CD14-positive monocyte (primary cell): ENCODE measurements around the gene SFT2D3. TPM values are rescaled to one million over a fixed set of nuclear protein-coding genes. Genes with fewer than 3 reads are reported as not detected.

ENCODE experiments used
- DNase-seq, 3 donors: peaks; one replicate each; pipeline ENCODE4 v3.0.0-alpha.2; 2011 to 2022
- H2AFZ ChIP-seq: 2 replicates; pipeline ENCODE4 v1.6.0; 2012; ENCODE audit warnings: mild to moderate bottlenecking, low read depth, low read length, inconsistent platforms; ENCODE audit not compliant: insufficient read depth, poor library complexity, severe bottlenecking
- H3K27ac ChIP-seq, 2 donors: 1 replicate in 1 of 2; 2 replicates in 1 of 2; pipeline ENCODE4 v1.5.1; 2012 to 2013; ENCODE audit warnings: low read length in 2 of 2, control low read depth in 1 of 2, inconsistent platforms in 1 of 2, low read depth in 1 of 2, mild to moderate bottlenecking in 1 of 2
- H3K27me3 ChIP-seq, 2 donors: one replicate each; pipeline versions ENCODE4 v1.6.0 to v1.6.1; 2011 to 2013; ENCODE audit warnings: low read length in 2 of 2; ENCODE audit not compliant: control insufficient read depth in 2 of 2, insufficient read depth in 2 of 2
- H3K36me3 ChIP-seq, 2 donors: replicated peaks in 1 of 2; 1 replicate in 1 of 2; 2 replicates in 1 of 2; pipeline versions ENCODE4 v1.5.1 to v1.6.1; 2012 to 2013; ENCODE audit warnings: low read length in 2 of 2, control low read depth in 1 of 2, inconsistent platforms in 1 of 2, mild to moderate bottlenecking in 1 of 2; ENCODE audit not compliant: insufficient read depth in 2 of 2, control insufficient read depth in 1 of 2
- H3K4me1 ChIP-seq, 2 donors: 1 replicate in 1 of 2; 2 replicates in 1 of 2; pipeline versions ENCODE4 v1.5.1 to v1.6.1; 2012 to 2013; ENCODE audit warnings: low read length in 2 of 2, control low read depth in 1 of 2, inconsistent platforms in 1 of 2, mild to moderate bottlenecking in 1 of 2, moderate library complexity in 1 of 2; ENCODE audit not compliant: insufficient read depth in 2 of 2, control insufficient read depth in 1 of 2
- H3K4me2 ChIP-seq: replicated peaks from 2 replicates; pipeline ENCODE3; 2012; ENCODE audit warnings: low read length, moderate library complexity, mild to moderate bottlenecking; ENCODE audit not compliant: poor library complexity, severe bottlenecking; ENCODE audit errors: extremely low read depth
- H3K4me3 ChIP-seq, 3 experiments: fragments of 200-600 bp in 1 of 3; sonication (generic) in 1 of 3; replicated peaks in 1 of 3; 1 replicate in 2 of 3; 2 replicates in 1 of 3; pipeline ENCODE4 v1.5.1; 2011 to 2013; ENCODE audit warnings: low read length in 3 of 3, mild to moderate bottlenecking in 3 of 3, control low read depth in 2 of 3, low read depth in 2 of 3, inconsistent platforms in 1 of 3, moderate library complexity in 1 of 3
- H3K79me2 ChIP-seq: 2 replicates; pipeline ENCODE4 v1.6.0; 2012; ENCODE audit warnings: mild to moderate bottlenecking, control low read depth, inconsistent platforms, low read length, moderate library complexity; ENCODE audit not compliant: insufficient read depth
- H3K9ac ChIP-seq: 2 replicates; pipeline ENCODE4 v1.6.0; 2017; ENCODE audit warnings: low read length, mild to moderate bottlenecking; ENCODE audit not compliant: insufficient read depth, poor library complexity, severe bottlenecking
- H3K9me3 ChIP-seq, 2 donors: replicated peaks in 1 of 2; 1 replicate in 1 of 2; 2 replicates in 1 of 2; pipeline versions ENCODE4 v1.5.1 to v1.6.1; 2012 to 2013; ENCODE audit warnings: low read length in 2 of 2, control low read depth in 1 of 2; ENCODE audit not compliant: control insufficient read depth in 1 of 2, insufficient read depth in 1 of 2
- H4K20me1 ChIP-seq: 2 replicates; pipeline ENCODE4 v1.6.0; 2012; ENCODE audit warnings: mild to moderate bottlenecking, low read length, control low read depth, moderate library complexity; ENCODE audit not compliant: insufficient read depth
- H3K27ac Mint-ChIP-seq, 7 donors: one replicate each; pipeline ENCODE4 v1.8.0; 2020; ENCODE audit warnings: mild to moderate bottlenecking in 7 of 7, mixed read lengths in 7 of 7, moderate library complexity in 6 of 7, inconsistent platforms in 2 of 7
- H3K27me3 Mint-ChIP-seq, 3 donors: one replicate each; pipeline ENCODE4 v1.8.0; 2021 to 2022; ENCODE audit warnings: low read depth in 3 of 3, mild to moderate bottlenecking in 3 of 3, mixed read lengths in 3 of 3, moderate library complexity in 3 of 3, inconsistent platforms in 1 of 3
- H3K36me3 Mint-ChIP-seq, 2 donors: one replicate each; pipeline ENCODE4 v1.8.0; 2020; ENCODE audit warnings: mixed read lengths in 2 of 2, inconsistent platforms in 1 of 2, mild to moderate bottlenecking in 1 of 2
- H3K4me1 Mint-ChIP-seq: one replicate; pipeline ENCODE4 v1.8.0; 2020; ENCODE audit warnings: mild to moderate bottlenecking, mixed read lengths
- H3K4me3 Mint-ChIP-seq, 2 donors: one replicate each; pipeline ENCODE4 v1.8.0; 2020; ENCODE audit warnings: mild to moderate bottlenecking in 2 of 2, mixed read lengths in 2 of 2, moderate library complexity in 1 of 2
- H3K9me3 Mint-ChIP-seq, 7 donors: one replicate each; pipeline ENCODE4 v1.8.0; 2020 to 2022; ENCODE audit warnings: mixed read lengths in 7 of 7, mild to moderate bottlenecking in 6 of 7, moderate library complexity in 6 of 7, inconsistent platforms in 2 of 7
- CTCF ChIP-seq: fragments of 200-600 bp; IDR thresholded peaks from one replicate; pipeline ENCODE4 v1.8.0; 2022; ENCODE audit warnings: antibody characterized with exemption, mild to moderate bottlenecking
- WGBS: methylation state at CpG from one replicate; pipeline ENCODE4 v1.1.5; 2013; ENCODE audit warnings: missing lambda C conversion rate; ENCODE audit not compliant: insufficient coverage; 5-methylcytosine and 5-hydroxymethylcytosine counted together
- intact Hi-C, 2 donors: fragments of 100-400 bp; cut with micrococcal nuclease; formaldehyde crosslinking; loops; one replicate each; pipeline versions ENCODE4 v1.15.0 to v1.15.1; 2023
- polyA plus RNA-seq, 3 donors: library from polyadenylated mRNA; depleted of rRNA in 1 of 3; unstranded in 2 of 3; stranded (reverse) in 1 of 3; fragments of 300-500 nt in 2 of 3; fragments of >200 nt in 1 of 3; fragmentation: Illumina TruSeq in 2 of 3; gene quantifications; 1 replicate in 2 of 3; 2 replicates in 1 of 3; pipeline ENCODE4 v1.2.3, GENCODE V29; 2012 to 2021

The SFT2D3 gene
- polyA plus RNA-seq, 3 donors: 3.8 to 4.9 TPM; not detected in 1

GRCh38 chr2:127664895-127665225 is 36.4 kb upstream of the SFT2D3 start:
- Histone ChIP-seq H3K79me2 (no peaks in the 10 kb centered on the region), H3K4me3 (no peak overlapping the region), H3K4me1 (no peaks in the 10 kb centered on the region), H4K20me1 (no peaks in the 10 kb centered on the region), H3K9me3 (peaks cover 5 to 7% of the 10 kb centered on the region in 2 donors), H3K27ac (no peak overlapping the region), H3K36me3 (no peaks in the 10 kb centered on the region), H3K27me3 (peaks cover 36 to 52% of the 10 kb centered on the region in 2 donors), H3K4me2 (no peak overlapping the region), H2AFZ (no peak overlapping the region), H3K9ac (no peak overlapping the region)
- peaks cover 47 to 69% (median 59%) of the 10 kb centered on the region in 3 donors for H3K27me3 Mint-ChIP-seq
- no peak for DNase-seq
- 95% methylated on average over 6 of the region's 6 CpGs for WGBS
- H3K4me1 Mint-ChIP-seq: peaks cover 4% of the 10 kb centered on the region
- peaks cover 0 to 12% (median 4%) of the 10 kb centered on the region in 7 donors for H3K9me3 Mint-ChIP-seq
- intact Hi-C loops: no loop called here
- peak overlapping the region in 1 of 2 donors; percentile 8 for H3K4me3 Mint-ChIP-seq
- TF ChIP-seq CTCF: no peak
- H3K27ac Mint-ChIP-seq: peak overlapping the region in 1 of 7 donors; percentile 41
- H3K36me3 Mint-ChIP-seq: peaks cover 0 to 3% of the 10 kb centered on the region in 2 donors

GRCh38 chr2:127665267-127665893 is 35.9 kb upstream of the SFT2D3 start:
- TF ChIP-seq CTCF: no peak
- Histone ChIP-seq H3K4me2 (no peak overlapping the region), H3K4me3 (no peak overlapping the region), H3K27me3 (peaks cover 36 to 52% of the 10 kb centered on the region in 2 donors), H3K9ac (no peak overlapping the region), H2AFZ (no peak overlapping the region), H3K36me3 (no peaks in the 10 kb centered on the region), H3K79me2 (no peaks in the 10 kb centered on the region), H3K9me3 (peaks cover 0 to 7% of the 10 kb centered on the region in 2 donors), H4K20me1 (no peaks in the 10 kb centered on the region), H3K4me1 (no peaks in the 10 kb centered on the region), H3K27ac (no peak overlapping the region)
- no peak for DNase-seq
- no CpG with 5 or more reads among the region's 8 CpGs for WGBS
- peaks cover 0 to 7% (median 0%) of the 10 kb centered on the region in 7 donors for H3K9me3 Mint-ChIP-seq
- peaks cover 50 to 73% (median 63%) of the 10 kb centered on the region in 3 donors for H3K27me3 Mint-ChIP-seq
- intact Hi-C loops: no loop called here
- H3K36me3 Mint-ChIP-seq: peaks cover 0 to 3% of the 10 kb centered on the region in 2 donors
- no peak overlapping the region for H3K27ac Mint-ChIP-seq
- H3K4me1 Mint-ChIP-seq: peaks cover 4% of the 10 kb centered on the region
- peak overlapping the region in 1 of 2 donors; percentile 39 for H3K4me3 Mint-ChIP-seq
